H9 (cell line): ENCODE results near the gene TRMT61B. TPM values are rescaled to one million over a fixed set of nuclear protein-coding genes. Genes with fewer than 3 reads are reported as not detected.

Experiments used
- DNase-seq: peaks from one replicate; pipeline ENCODE4 v3.0.0-alpha.2; 2017
- H2AFZ ChIP-seq: one replicate; pipeline ENCODE4 v1.6.1; 2013; ENCODE audit warnings: mild to moderate bottlenecking, low read length, control low read depth, moderate library complexity
- H2AK5ac ChIP-seq: 2 replicates; pipeline ENCODE4 v1.6.1; 2013; ENCODE audit warnings: low read length, control low read depth, mixed read lengths; ENCODE audit not compliant: insufficient read length
- H2BK120ac ChIP-seq: one replicate; pipeline ENCODE4 v1.6.1; 2013; ENCODE audit warnings: low read depth, mild to moderate bottlenecking, low read length, control low read depth, inconsistent platforms; ENCODE audit not compliant: poor library complexity, severe bottlenecking
- H2BK12ac ChIP-seq: 2 replicates; pipeline ENCODE4 v1.6.1; 2013; ENCODE audit warnings: low read length, control low read depth, mixed read lengths, low read depth; ENCODE audit not compliant: insufficient read length
- H2BK15ac ChIP-seq: 2 replicates; pipeline ENCODE4 v1.6.1; 2013; ENCODE audit warnings: low read depth, low read length, control low read depth
- H2BK20ac ChIP-seq: one replicate; pipeline ENCODE4 v1.6.1; 2013; ENCODE audit warnings: low read depth, mild to moderate bottlenecking, low read length, control low read depth, inconsistent platforms; ENCODE audit not compliant: poor library complexity, severe bottlenecking
- H2BK5ac ChIP-seq: 2 replicates; pipeline ENCODE4 v1.6.1; 2013; ENCODE audit warnings: low read length, control low read depth, mixed read lengths; ENCODE audit not compliant: insufficient read length
- H3K14ac ChIP-seq: 2 replicates; pipeline ENCODE4 v1.6.1; 2013; ENCODE audit warnings: low read length, control low read depth; ENCODE audit not compliant: insufficient read depth
- H3K18ac ChIP-seq: 2 replicates; pipeline ENCODE4 v1.6.1; 2013; ENCODE audit warnings: low read depth, mild to moderate bottlenecking, mixed read lengths, low read length, control low read depth; ENCODE audit not compliant: insufficient read length
- H3K23ac ChIP-seq: 2 replicates; pipeline ENCODE4 v1.6.1; 2013; ENCODE audit warnings: low read length, control low read depth, mixed read lengths, low read depth; ENCODE audit not compliant: insufficient read length
- H3K23me2 ChIP-seq: 2 replicates; pipeline ENCODE4 v1.6.1; 2013; ENCODE audit warnings: low read depth, mild to moderate bottlenecking, mixed read lengths, low read length, control low read depth; ENCODE audit not compliant: insufficient read length, poor library complexity, severe bottlenecking
- H3K27ac ChIP-seq: 2 replicates; pipeline ENCODE4 v1.5.1; 2013; ENCODE audit warnings: low read length, control low read depth, mixed read lengths, low read depth; ENCODE audit not compliant: insufficient read length
- H3K27me3 ChIP-seq: 2 replicates; pipeline ENCODE4 v1.6.1; 2013; ENCODE audit warnings: low read length, control low read depth, inconsistent platforms; ENCODE audit not compliant: insufficient read depth
- H3K4ac ChIP-seq: 2 replicates; pipeline ENCODE4 v1.6.1; 2013; ENCODE audit warnings: low read depth, mild to moderate bottlenecking, control low read depth, inconsistent platforms, low read length, moderate library complexity
- H3K4me1 ChIP-seq: 2 replicates; pipeline ENCODE4 v1.6.1; 2013; ENCODE audit warnings: low read length, control low read depth, inconsistent platforms; ENCODE audit not compliant: insufficient read depth
- H3K4me2 ChIP-seq: 2 replicates; pipeline ENCODE4 v1.6.1; 2013; ENCODE audit warnings: low read length, control low read depth, mixed read lengths; ENCODE audit not compliant: insufficient read length, insufficient read depth
- H3K56ac ChIP-seq: 2 replicates; pipeline ENCODE4 v1.6.1; 2013; ENCODE audit warnings: low read depth, mild to moderate bottlenecking, mixed read lengths, low read length, control low read depth; ENCODE audit not compliant: insufficient read length
- H3K79me1 ChIP-seq: 2 replicates; pipeline ENCODE4 v1.6.1; 2013; ENCODE audit warnings: low read depth, mild to moderate bottlenecking, moderate library complexity, low read length, control low read depth, inconsistent platforms; ENCODE audit not compliant: insufficient read depth, poor library complexity, severe bottlenecking
- H3K79me2 ChIP-seq: 2 replicates; pipeline ENCODE4 v1.6.1; 2013; ENCODE audit warnings: low read length, control low read depth, inconsistent platforms; ENCODE audit not compliant: insufficient read depth
- H3K9ac ChIP-seq: 2 replicates; pipeline ENCODE4 v1.6.1; 2013; ENCODE audit warnings: low read length, control low read depth, mixed read lengths; ENCODE audit not compliant: insufficient read length; ENCODE audit errors: extremely low read depth
- H3K9me3 ChIP-seq: one replicate; pipeline ENCODE4 v1.6.1; 2013; ENCODE audit warnings: low read depth, low read length, inconsistent platforms; ENCODE audit not compliant: control insufficient read depth
- H3T11ph ChIP-seq: one replicate; pipeline ENCODE4 v1.6.1; 2013; ENCODE audit warnings: mild to moderate bottlenecking, low read length, control low read depth, inconsistent platforms
- H4K20me1 ChIP-seq: one replicate; pipeline ENCODE4 v1.6.1; 2013; ENCODE audit not compliant: control insufficient read depth, insufficient read length, insufficient read depth
- H4K5ac ChIP-seq: 2 replicates; pipeline ENCODE4 v1.6.1; 2013; ENCODE audit warnings: low read depth, mild to moderate bottlenecking, mixed read lengths, low read length, control low read depth; ENCODE audit not compliant: insufficient read length
- H4K8ac ChIP-seq: replicated peaks from 2 replicates; pipeline ENCODE4 v1.6.1; 2013; ENCODE audit warnings: low read length, control low read depth, mixed read lengths, low read depth; ENCODE audit not compliant: insufficient read length
- H4K91ac ChIP-seq: 2 replicates; pipeline ENCODE4 v1.6.1; 2013; ENCODE audit warnings: low read depth, mild to moderate bottlenecking, moderate library complexity, mixed read lengths, low read length, control low read depth; ENCODE audit not compliant: insufficient read length
- H3K27ac Mint-ChIP-seq, 3 experiments: 2 replicates in 2 of 3; 3 replicates in 1 of 3; pipeline ENCODE4 v1.8.0; 2020 to 2021; ENCODE audit warnings: mixed read lengths in 3 of 3, mild to moderate bottlenecking in 1 of 3, moderate library complexity in 1 of 3
- H3K27me3 Mint-ChIP-seq: 2 replicates; pipeline ENCODE4 v1.8.0; 2021; ENCODE audit warnings: low read depth, mild to moderate bottlenecking, moderate library complexity, mixed read lengths
- H3K36me3 Mint-ChIP-seq, 3 experiments: 2 replicates in 2 of 3; 3 replicates in 1 of 3; pipeline ENCODE4 v1.8.0; 2020 to 2021; ENCODE audit warnings: low read depth in 3 of 3, mixed read lengths in 3 of 3; ENCODE audit not compliant: insufficient read depth in 1 of 3
- H3K4me1 Mint-ChIP-seq, 2 experiments: 2 replicates each; pipeline ENCODE4 v1.8.0; 2020; ENCODE audit warnings: mixed read lengths in 2 of 2
- H3K4me3 Mint-ChIP-seq, 2 experiments: 2 replicates in 1 of 2; 3 replicates in 1 of 2; pipeline ENCODE4 v1.8.0; 2020 to 2021; ENCODE audit warnings: mild to moderate bottlenecking in 2 of 2, mixed read lengths in 2 of 2, moderate library complexity in 1 of 2
- H3K9me3 Mint-ChIP-seq, 2 experiments: 2 replicates in 1 of 2; 3 replicates in 1 of 2; pipeline ENCODE4 v1.8.0; 2020; ENCODE audit warnings: mild to moderate bottlenecking in 2 of 2, mixed read lengths in 2 of 2, moderate library complexity in 1 of 2
- CTCF ChIP-seq: fragments of 200-600 bp; sonication (generic); conservative IDR thresholded peaks from 3 replicates; pipeline ENCODE4 v1.8.0; 2021; ENCODE audit warnings: antibody characterized with exemption, mild to moderate bottlenecking
- total RNA-seq: library from RNA; stranded (reverse); gene quantifications from 2 replicates; pipeline ENCODE4 v1.2.1, GENCODE V29; 2021

TRMT61B gene
- total RNA-seq, 1 experiment from 2014 or later: 20.7 TPM

DNA sequence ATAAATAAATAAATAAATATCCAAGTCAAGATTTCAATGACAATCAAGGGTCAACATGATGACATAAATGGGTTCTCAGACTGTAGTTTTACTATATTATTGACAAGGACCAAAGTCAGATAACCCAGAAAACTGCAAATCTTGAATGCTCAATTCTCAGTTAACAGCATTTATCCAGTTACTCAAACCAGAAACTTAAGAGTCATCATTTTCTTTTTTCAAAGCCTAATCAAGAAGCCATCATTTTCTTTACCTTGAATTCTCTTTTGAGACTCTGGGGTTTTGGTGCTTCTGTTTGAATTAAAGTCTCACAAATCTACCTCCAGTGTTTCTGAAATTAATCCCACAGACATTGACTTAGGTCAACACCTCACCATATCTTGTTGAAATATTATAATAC, 14.1 kb downstream of the TRMT61B start:
- no peak overlapping the region for H3K18ac ChIP-seq
- H3K79me2 ChIP-seq: no peaks in the 10 kb centered on the region
- no peaks in the 10 kb centered on the region for H3K4me1 ChIP-seq
- H3K27me3 ChIP-seq: no peaks in the 10 kb centered on the region
- H4K20me1 ChIP-seq: no peaks in the 10 kb centered on the region
- no peak overlapping the region for H2BK12ac ChIP-seq
- H3K36me3 Mint-ChIP-seq: peaks cover 9 to 22% (median 21%) of the 10 kb centered on the region in 3 experiments; a peak in 5 of 7 replicates
- no peak for DNase-seq
- H3K27me3 Mint-ChIP-seq: no peaks in the 10 kb centered on the region
- H2BK120ac ChIP-seq: no peak overlapping the region
- H4K91ac ChIP-seq: no peak overlapping the region
- no peak overlapping the region for H3K56ac ChIP-seq
- no peak overlapping the region for H3K9ac ChIP-seq
- H3K14ac ChIP-seq: no peak overlapping the region
- no peak overlapping the region for H3K23ac ChIP-seq
- H3K4ac ChIP-seq: no peak overlapping the region
- no peak overlapping the region for H3K27ac ChIP-seq
- H4K5ac ChIP-seq: no peak overlapping the region
- H4K8ac ChIP-seq: no peak overlapping the region
- H3K79me1 ChIP-seq: peaks cover 2% of the 10 kb centered on the region
- no peak overlapping the region for H3K4me3 Mint-ChIP-seq
- no peaks in the 10 kb centered on the region for H3K4me1 Mint-ChIP-seq
- no peak overlapping the region for H3K27ac Mint-ChIP-seq
- no peak overlapping the region for H2AK5ac ChIP-seq
- H2BK15ac ChIP-seq: no peak overlapping the region
- no peak overlapping the region for H2AFZ ChIP-seq
- no peaks in the 10 kb centered on the region for H3K9me3 ChIP-seq
- H2BK5ac ChIP-seq: no peak overlapping the region
- no peak for TF ChIP-seq CTCF
- H3K9me3 Mint-ChIP-seq: no peaks in the 10 kb centered on the region
- no peaks in the 10 kb centered on the region for H3K23me2 ChIP-seq
- H2BK20ac ChIP-seq: no peak overlapping the region
- no peak overlapping the region for H3K4me2 ChIP-seq
- no peak overlapping the region for H3T11ph ChIP-seq
